GM12874 (cell line): Measurements from ENCODE around the gene NINJ1.

Experiments used
- CTCF ChIP-seq: IDR thresholded peaks from 2 replicates; pipeline ENCODE4 v1.5.1; 2011; ENCODE audit warnings: low read depth, mild to moderate bottlenecking, control low read depth, low read length, moderate library complexity; ENCODE audit not compliant: insufficient read depth

NINJ1 gene

GRCh38 chr9:93072383-93072795 is 61.7 kb downstream of the NINJ1 start:
- no peak for TF ChIP-seq CTCF
